Retina (tissue), 1 donor: ENCODE measurements around the gene FGF1.

Source experiments
- DNase-seq: peaks from one replicate; pipeline ENCODE4 v3.0.0-alpha.2; 2016

FGF1 gene

DNA sequence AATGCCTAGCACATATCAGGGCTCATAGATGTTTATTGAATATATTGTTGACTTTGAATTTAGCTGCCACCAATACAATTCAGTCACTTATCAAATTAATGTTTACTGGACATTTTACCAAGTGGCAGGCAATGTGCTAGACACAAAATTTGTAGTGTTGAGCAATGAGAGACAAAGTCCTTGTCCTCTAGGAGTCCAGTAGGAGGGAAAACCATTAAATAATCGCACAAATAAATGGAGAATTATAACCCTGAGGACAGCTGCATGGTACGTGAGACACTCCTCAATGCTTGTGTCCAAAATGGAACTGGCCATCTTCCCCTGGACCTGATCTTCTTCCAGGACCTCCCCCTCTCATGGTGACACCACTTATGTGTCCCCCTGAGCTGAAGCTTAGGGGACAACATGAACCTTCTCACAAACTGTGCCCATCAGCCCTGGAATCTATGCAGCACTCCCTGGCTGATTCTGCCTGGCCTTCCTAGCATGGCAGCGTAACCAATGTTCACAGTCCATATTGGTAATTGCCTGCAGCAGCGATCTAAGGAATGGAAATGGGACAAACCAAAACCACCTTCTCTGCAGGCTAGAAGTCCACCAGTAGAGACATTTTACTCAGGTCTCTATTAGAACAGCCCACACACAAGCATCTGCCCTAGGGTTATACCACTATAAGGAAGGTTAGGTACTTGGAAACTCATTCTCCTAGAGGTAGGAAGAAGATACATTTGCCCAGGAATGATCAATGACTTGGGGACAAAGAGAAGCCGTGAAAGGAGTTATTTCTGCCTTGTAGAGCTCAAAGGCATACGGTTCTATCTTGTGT, 75.5 kb downstream of the FGF1 start:
- no peak for DNase-seq

DNA sequence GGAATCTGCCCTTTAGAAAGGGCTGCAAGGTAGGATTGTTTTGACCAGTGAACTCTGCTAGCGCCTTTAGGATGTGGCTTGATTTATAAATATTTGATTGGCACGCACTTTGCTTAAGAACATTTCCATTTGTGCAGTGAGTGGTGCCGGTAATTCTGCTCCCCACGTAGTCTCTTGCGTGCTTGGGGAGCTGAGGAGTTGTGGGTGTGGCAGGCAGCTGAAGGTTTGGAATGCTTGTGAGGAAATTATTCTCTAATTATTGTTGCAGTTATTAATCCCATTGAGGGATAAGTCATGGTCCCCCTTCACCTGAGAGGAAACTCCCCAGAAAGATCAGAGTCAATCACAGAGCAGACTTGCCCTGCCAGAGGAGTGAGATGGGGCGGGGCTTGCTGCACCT, 76.7 kb downstream of the FGF1 start:
- no peak for DNase-seq

DNA sequence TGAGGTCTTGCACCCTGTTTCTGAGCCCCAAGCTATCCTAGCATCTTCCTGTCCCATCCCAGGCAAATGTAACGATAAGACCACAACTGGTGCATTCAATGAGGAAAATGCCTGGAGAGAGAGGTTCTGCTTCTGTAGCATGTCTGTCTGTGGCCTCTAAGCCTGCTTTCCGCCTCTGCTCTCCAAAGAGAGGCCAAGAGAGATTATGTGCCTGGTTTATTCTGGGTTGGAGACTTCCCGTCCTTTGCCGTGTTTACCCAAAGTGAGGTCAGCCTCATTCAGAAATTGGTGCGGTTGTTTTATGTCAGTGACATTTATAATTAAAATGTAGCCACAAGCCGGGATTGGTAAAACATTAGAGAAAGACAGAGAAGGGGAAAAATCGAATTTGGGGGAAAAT, 77.8 kb downstream of the FGF1 start:
- DNase-seq = no peak

DNA sequence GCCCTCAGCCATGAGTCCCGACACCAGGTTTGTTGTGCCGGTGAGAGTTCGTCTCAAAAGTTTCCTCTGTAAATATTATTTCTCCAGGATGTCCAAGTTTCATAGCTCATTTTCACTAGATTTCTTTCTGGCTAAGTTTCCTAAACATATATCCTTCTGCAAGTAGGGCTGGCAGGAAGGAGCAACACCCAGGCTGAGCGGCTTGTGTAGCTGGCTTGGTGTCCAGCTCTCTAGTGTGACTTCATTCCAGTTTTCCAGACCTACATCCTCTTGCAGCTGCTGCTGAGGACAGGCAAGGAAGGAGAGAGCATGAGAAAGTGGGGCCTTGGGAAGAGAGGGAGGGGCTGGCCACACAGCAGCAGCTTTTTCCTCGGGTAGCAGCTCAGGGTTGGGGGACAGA, 80.3 kb downstream of the FGF1 start:
- DNase-seq = no peak

GRCh38 chr5:142602720-142603245, 83.1 kb downstream of the FGF1 start:
- DNase-seq = no peak

GRCh38 chr5:142601432-142601831, 84.5 kb downstream of the FGF1 start:
- no peak for DNase-seq

DNA sequence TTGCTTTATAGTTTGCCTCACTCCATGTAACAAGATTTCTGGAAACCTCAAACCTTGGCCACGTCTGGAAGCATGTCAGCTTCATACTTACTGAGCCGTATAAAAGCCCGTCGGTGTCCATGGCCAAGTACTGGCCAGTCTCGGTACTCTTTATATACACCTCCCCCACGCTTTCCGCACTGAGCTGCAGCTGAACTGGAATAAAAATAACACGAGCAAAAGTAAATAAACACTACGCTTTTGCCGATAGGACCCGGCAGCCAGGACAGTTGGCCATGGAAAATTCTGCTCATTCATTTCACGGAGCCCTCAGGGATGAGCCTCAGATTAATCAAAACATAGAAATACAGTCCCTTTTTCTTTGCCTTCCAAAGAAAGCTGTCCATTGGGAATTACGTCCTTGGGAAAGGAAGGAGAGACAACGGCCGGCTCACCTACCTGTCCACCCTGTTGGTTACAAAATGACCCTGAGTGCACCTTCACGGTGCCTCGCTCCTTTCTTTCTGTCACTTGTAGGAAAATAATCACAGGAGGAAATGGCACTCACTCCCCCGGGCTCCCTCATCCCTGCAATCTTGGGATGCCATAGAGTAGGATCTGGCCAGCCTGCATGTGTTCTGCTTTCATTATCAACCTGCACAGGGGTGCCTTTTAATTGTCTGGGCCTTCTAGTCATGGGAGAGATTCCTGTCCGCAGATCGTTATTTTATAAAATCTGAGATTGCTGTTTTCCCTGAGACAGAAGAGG, 85.1 kb downstream of the FGF1 start:
- peak; percentile 36 for DNase-seq

DNA sequence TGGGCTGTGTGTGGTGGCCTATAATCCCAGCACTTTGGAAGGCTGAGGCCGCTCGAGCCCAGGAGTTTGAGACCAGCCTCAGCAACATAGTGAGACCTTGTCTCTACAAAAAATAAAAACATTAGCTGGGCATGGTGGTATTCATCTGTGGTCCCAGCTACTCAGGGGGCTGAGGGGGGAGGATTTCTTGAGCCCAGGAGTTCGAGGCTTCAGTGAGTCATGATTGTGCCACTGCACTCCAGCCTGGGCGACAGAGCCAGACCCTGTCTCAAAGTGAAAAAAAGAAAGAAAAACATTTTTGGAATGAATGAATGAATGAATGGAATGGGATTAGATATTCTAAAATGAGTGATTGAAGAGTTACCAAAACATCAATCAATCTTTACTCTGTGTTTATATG, 85.8 kb downstream of the FGF1 start:
- no peak for DNase-seq

- DNase-seq = no peak
Measured at GRCh38 chr5:142598338-142598700, 87.6 kb downstream of the FGF1 start.

- no peak for DNase-seq
Measured at GRCh38 chr5:142597546-142598337, 88.1 kb downstream of the FGF1 start.

DNA sequence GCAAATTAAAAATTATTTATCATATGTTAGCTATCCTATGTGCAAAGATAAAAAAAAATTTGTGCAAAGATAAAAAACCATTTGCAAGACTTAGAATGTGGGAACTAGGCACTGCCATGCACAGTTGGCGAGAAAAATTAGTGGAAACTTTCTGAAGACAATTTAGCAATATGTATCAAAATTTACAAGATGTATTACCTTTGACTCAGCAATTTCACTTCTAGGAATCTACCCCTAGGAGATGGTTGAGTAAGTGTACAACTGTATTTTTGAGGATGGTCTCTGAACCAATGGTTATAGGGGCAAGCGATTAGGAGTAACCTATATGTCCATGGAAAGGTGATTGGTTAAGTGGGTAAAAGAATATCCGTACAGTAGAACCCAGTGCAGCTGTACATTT, 88.9 kb downstream of the FGF1 start:
- no peak for DNase-seq

DNA sequence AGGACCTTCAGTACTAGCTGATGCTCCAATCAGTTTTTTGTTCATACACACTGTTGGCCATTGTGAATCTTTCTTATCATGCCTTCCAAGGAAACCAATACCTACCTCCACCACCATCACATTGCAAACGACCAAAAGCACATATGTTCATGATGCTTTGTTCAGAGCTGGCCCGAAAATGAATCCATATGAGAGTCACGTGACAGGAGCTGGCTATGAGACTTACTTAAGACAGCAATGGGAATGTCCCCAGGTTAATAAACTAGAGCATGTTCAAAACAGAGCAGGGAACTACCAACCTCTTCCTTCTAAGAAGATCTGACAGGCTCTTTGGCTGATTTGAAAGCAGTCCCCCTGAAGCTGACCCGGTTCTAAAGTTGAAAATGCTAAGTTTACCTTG, 93.5 kb downstream of the FGF1 start:
- DNase-seq = no peak

- no peak for DNase-seq
Measured at GRCh38 chr5:142590451-142591231, 95.2 kb downstream of the FGF1 start.

DNA sequence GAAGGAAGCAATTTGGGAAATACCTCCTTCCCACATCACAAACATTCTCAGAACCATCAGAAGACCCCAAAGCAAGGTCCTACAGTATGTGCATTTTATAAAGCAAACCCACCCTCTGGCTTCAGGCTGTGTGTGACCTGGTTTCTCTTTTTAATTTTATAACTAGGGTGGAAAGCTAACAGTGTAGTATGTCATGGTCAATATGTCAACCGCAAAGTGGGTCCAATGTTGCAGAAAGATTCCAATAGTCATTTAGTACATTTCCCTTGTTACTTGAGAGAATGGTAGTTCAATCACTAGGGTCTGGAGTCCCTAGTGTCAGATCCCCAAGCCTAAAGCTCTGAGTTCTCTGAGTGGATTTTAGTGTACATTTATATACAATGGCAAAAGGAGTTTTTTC, 96.2 kb downstream of the FGF1 start:
- DNase-seq = peak; percentile 52

- DNase-seq = no peak
Measured at GRCh38 chr5:142587354-142587965, 98.4 kb downstream of the FGF1 start.

DNA sequence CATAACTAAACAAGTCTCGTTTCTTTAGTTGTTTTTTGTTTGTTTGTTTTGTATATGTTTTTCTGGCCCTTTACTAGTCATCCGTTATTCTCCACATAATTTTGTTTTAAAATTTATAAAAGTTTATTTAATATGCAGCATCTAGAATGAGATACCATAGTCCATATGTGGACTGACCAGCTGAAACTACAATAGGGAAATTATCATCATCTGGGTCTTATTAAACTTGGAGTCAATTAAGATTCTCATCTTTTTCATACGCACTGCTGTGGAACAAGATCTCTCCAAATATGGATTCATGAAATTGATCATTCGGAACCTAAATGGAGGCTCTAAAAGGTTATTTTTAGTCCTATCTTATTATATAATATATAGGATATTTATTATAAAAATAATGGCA, 99.3 kb downstream of the FGF1 start:
- DNase-seq = no peak

DNA sequence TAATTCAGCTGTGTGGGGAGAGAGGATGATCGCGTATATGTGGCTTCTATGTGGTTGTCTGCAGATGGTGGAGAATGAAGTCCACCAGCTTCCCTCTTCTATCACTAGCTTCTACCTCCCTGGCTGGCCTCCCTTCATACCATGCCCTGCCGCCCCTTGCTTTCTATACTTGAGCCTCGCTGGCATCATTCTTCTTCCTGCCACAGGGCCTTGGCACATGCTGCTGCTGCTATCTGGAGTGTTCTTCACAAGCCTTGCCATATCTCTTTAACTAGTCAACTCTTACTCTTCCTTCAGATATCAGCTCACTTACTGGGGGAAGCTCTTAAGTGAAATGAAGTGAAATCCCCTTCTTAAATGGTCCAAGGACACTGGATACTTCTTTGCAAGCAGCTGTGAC, 100.4 kb downstream of the FGF1 start:
- DNase-seq = no peak

GRCh38 chr5:142584891-142585290, 101.0 kb downstream of the FGF1 start:
- no peak for DNase-seq

DNA sequence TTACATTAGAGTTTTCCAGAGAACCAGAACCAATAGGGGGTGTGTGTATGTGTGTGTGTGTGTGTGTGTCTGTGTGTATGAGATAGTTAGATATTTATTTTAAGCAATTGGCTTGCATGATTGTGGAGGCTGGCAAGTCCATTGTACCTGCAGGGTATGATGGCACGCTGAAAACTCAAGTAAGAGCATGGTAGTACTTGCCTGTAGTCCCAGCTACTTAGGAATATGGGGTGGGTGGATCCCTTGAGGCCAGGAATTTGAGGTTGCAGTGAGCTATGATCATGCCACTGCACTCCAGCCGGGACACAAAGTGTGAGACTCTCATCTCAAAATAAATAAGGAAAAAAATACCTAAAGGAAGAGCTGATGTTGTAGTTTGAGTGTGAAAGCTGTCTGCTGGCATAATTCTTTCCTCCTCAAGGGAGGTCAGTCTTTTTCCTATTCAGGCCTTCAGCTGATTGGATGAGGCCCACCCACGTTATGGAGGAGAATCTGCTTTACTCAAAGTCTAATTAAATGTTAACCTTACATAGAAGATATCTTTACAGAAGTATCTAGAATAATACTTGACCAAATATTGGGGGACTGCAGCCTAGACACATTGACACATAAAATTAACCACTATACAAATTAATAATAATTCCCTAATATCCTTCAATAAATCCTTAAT, 107.6 kb downstream of the FGF1 start:
- no peak for DNase-seq

DNA sequence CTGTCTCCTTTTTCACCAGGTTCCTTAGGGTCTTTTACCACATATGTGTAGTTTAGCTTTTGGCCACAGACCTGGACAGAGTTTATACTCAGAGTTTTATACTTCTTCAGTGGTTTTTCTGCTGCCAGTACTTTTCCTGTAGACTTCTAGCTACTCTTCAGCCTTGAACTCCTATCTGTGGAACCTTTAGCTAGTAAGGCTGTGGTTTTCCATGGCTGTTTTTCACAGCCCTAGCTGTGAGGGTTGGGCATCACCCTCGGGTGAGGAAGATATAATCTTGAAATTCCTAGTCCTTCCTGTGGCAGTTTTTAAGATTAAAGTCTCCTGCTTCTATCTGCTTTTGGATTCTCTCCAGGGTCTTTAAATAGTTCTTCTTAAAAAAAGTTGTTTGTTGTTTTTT, 109.1 kb downstream of the FGF1 start:
- no peak for DNase-seq

- no peak for DNase-seq
Measured at GRCh38 chr5:142576303-142576702, 109.6 kb downstream of the FGF1 start.

- no peak for DNase-seq
Measured at GRCh38 chr5:142572006-142572405, 113.9 kb downstream of the FGF1 start.
